KMS-11 (cell line): Measurements from ENCODE around the gene PARP3.
"Not testable (repeated sequence)": the region's sequence is repeated elsewhere in the genome, so short reads cannot be mapped to it uniquely, and the experiment has no call there.

Experiments used
- H2AFZ ChIP-seq: fragments of 200-600 bp; sonication (generic); 2 replicates; pipeline ENCODE4 v1.6.1; 2016; ENCODE audit warnings: antibody characterized with exemption, mixed run types, low read depth
- H3K27ac ChIP-seq: fragments of 200-600 bp; sonication (generic); 2 replicates; pipeline ENCODE4 v1.6.1; 2016; ENCODE audit warnings: mild to moderate bottlenecking, mixed run types
- H3K27me3 ChIP-seq: fragments of 200-600 bp; sonication (generic); 2 replicates; pipeline ENCODE4 v1.6.1; 2017; ENCODE audit warnings: mild to moderate bottlenecking, low read depth, mixed run types, moderate library complexity; ENCODE audit not compliant: insufficient read depth
- H3K36me3 ChIP-seq: fragments of 200-600 bp; sonication (generic); 2 replicates; pipeline ENCODE4 v1.6.1; 2017; ENCODE audit warnings: mild to moderate bottlenecking, mixed run types; ENCODE audit not compliant: insufficient read depth
- H3K4me1 ChIP-seq: fragments of 200-600 bp; sonication (generic); 2 replicates; pipeline ENCODE4 v1.6.1; 2016; ENCODE audit warnings: mild to moderate bottlenecking, low read depth, mixed run types; ENCODE audit not compliant: poor library complexity, severe bottlenecking
- H3K4me2 ChIP-seq: fragments of 200-600 bp; sonication (generic); 2 replicates; pipeline ENCODE4 v1.7.0; 2016; ENCODE audit warnings: mild to moderate bottlenecking, mixed run types
- H3K4me3 ChIP-seq: fragments of 200-600 bp; sonication (generic); IDR thresholded peaks from 2 replicates; pipeline ENCODE4 v1.6.1; 2017; ENCODE audit warnings: low read depth, low read length, mixed read lengths; ENCODE audit not compliant: insufficient read depth
- H3K79me2 ChIP-seq: fragments of 200-600 bp; sonication (generic); 2 replicates; pipeline ENCODE4 v1.6.1; 2016; ENCODE audit warnings: low read depth, mixed run types; ENCODE audit not compliant: insufficient read depth
- H3K9ac ChIP-seq: fragments of 200-600 bp; sonication (generic); 2 replicates; pipeline ENCODE4 v1.6.1; 2016; ENCODE audit warnings: mild to moderate bottlenecking, mixed run types
- H4K20me1 ChIP-seq: fragments of 200-600 bp; sonication (generic); 2 replicates; pipeline ENCODE4 v1.6.1; 2016; ENCODE audit warnings: mild to moderate bottlenecking, mixed run types; ENCODE audit not compliant: insufficient read depth
- TF ChIP-seq, protein P1 (sequence below): fragments of 200-600 bp; sonication (generic); conservative IDR thresholded peaks from 2 replicates; pipeline ENCODE4 v1.6.1; 2017; ENCODE audit warnings: low read depth, mild to moderate bottlenecking, antibody characterized with exemption, low read length, moderate library complexity, mixed read lengths

Gene PARP3

DNA sequence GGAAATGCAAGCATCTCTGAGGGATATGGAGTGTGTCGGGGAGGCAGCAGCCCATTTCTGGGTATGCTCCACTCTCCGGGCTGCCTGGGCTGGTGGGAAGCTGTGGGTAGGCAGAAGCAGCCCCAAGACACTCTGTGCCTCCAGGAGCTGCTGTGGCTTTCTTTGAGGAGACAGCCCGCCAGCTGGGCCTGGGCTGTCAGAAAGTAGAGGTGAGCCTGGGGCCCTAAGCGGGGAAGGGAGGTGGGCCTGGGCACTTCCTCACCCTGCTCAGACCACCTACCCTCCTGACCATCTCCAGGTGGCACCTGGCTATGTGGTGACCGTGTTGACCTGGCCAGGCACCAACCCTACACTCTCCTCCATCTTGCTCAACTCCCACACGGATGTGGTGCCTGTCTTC is 42.9 kb downstream of the PARP3 start:
- H3K4me2 ChIP-seq, result no peak overlapping the region
- no peak overlapping the region for H3K27ac ChIP-seq
- no peak overlapping the region for H2AFZ ChIP-seq
- H3K27me3 ChIP-seq, result no peaks in the 10 kb centered on the region
- peaks cover 4% of the 10 kb centered on the region for H3K4me1 ChIP-seq
- H3K79me2 ChIP-seq, result no peaks in the 10 kb centered on the region
- no peaks in the 10 kb centered on the region for H3K36me3 ChIP-seq
- no peaks in the 10 kb centered on the region for H4K20me1 ChIP-seq
- H3K9ac ChIP-seq, result no peak overlapping the region
- no peak overlapping the region for H3K4me3 ChIP-seq
- TF ChIP-seq, protein P1, sequence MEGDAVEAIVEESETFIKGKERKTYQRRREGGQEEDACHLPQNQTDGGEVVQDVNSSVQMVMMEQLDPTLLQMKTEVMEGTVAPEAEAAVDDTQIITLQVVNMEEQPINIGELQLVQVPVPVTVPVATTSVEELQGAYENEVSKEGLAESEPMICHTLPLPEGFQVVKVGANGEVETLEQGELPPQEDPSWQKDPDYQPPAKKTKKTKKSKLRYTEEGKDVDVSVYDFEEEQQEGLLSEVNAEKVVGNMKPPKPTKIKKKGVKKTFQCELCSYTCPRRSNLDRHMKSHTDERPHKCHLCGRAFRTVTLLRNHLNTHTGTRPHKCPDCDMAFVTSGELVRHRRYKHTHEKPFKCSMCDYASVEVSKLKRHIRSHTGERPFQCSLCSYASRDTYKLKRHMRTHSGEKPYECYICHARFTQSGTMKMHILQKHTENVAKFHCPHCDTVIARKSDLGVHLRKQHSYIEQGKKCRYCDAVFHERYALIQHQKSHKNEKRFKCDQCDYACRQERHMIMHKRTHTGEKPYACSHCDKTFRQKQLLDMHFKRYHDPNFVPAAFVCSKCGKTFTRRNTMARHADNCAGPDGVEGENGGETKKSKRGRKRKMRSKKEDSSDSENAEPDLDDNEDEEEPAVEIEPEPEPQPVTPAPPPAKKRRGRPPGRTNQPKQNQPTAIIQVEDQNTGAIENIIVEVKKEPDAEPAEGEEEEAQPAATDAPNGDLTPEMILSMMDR, result no peak

DNA sequence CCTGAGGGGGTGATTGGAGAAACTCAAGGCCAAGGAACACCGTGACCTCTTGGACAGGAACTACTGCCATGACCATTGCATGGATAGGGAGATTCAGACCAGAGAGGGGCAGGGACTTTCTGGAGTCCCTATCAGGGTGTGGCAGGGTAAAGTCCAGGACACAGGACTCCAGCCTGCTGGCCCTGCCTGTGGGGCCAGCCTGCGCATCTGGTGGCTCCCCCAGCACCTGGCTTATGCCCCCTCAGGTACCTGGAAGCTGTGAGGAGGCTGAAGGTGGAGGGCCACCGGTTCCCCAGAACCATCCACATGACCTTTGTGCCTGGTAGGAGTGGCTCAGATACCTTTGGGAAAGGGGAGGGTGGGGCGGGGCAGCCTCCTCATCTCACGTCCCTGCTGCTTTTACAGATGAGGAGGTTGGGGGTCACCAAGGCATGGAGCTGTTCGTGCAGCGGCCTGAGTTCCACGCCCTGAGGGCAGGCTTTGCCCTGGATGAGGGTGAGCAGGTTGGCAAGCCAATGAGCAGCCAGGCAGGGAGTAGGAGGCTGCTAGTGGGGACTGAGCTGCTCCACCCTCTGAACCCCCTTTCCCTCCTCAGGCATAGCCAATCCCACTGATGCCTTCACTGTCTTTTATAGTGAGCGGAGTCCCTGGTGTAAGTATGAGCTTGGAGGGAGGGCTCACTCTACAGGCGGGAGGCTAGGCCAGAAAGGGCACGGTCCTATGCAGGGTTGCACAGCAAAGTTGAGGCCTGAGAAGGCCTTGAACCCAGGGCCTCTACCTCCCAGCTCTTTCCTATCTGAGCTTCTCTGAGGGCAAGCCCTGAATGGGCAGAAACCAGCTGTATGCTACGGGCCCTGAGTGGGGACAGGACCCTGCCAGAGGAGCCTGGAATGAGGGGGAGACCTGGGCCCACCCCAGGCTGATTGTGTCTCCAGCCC is 44.1 kb downstream of the PARP3 start:
- H4K20me1 ChIP-seq, result no peaks in the 10 kb centered on the region
- TF ChIP-seq, protein P1, result no peak
- no peak overlapping the region for H3K27ac ChIP-seq
- H2AFZ ChIP-seq, result no peak overlapping the region
- no peaks in the 10 kb centered on the region for H3K27me3 ChIP-seq
- H3K4me1 ChIP-seq, result peaks cover 4% of the 10 kb centered on the region
- no peak overlapping the region for H3K4me2 ChIP-seq
- no peaks in the 10 kb centered on the region for H3K36me3 ChIP-seq
- no peak overlapping the region for H3K4me3 ChIP-seq
- no peak overlapping the region for H3K9ac ChIP-seq
- H3K79me2 ChIP-seq, result no peaks in the 10 kb centered on the region

DNA sequence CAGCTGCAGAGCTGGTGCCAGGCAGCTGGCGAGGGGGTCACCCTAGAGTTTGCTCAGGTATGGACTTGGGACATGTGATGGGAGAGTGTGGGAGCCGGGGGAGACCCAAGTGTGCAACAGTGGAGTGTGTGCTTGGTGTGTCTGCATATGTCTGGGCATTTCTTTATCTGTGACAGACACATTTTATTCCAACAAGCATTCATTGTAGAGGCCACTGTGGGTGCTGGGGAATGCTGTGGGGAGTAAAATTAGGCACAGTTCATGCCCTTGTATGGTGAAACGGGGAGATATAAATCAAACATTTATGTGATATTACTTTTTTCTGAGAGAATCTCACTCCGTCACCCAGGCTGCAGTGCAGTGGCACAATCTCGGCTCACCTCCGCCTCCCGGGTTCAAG is 45.4 kb downstream of the PARP3 start:
- H3K79me2 ChIP-seq, result no peaks in the 10 kb centered on the region
- H2AFZ ChIP-seq, result no peak overlapping the region
- H3K27me3 ChIP-seq, result no peaks in the 10 kb centered on the region
- TF ChIP-seq, protein P1, result no peak
- no peak overlapping the region for H3K27ac ChIP-seq
- H3K9ac ChIP-seq, result no peak overlapping the region
- H3K4me1 ChIP-seq, result no peaks in the 10 kb centered on the region
- no peaks in the 10 kb centered on the region for H3K36me3 ChIP-seq
- H3K4me3 ChIP-seq, result no peak overlapping the region
- no peaks in the 10 kb centered on the region for H4K20me1 ChIP-seq
- no peak overlapping the region for H3K4me2 ChIP-seq

DNA sequence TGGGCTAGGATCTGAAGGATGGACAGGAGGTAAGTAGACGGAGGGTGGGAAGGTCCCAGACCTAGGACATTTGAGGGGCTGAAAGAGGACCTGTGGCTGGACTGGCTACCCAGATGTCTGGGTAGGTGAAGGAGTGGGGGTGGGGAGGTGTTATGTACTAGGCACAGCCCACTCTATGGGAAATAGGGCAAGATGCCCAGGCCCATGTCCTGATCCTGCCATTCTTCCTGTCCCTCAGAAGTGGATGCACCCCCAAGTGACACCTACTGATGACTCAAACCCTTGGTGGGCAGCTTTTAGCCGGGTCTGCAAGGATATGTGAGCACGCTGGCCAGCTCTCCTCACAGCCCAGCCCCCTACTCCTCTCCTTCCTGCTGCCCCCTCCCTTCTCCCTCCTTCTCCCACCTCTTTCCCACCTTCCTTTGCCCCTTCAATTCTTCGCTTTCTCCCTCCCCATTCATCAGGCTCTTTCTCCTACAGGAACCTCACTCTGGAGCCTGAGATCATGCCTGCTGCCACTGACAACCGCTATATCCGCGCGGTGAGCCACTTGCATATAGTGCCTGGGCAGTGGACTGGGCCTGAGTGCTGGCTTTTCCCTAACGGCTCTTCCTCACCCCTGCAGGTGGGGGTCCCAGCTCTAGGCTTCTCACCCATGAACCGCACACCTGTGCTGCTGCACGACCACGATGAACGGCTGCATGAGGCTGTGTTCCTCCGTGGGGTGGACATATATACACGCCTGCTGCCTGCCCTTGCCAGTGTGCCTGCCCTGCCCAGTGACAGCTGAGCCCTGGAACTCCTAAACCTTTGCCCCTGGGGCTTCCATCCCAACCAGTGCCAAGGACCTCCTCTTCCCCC is 46.4 kb downstream of the PARP3 start:
- no peaks in the 10 kb centered on the region for H3K79me2 ChIP-seq
- H3K36me3 ChIP-seq, result no peaks in the 10 kb centered on the region
- no peak overlapping the region for H3K4me2 ChIP-seq
- no peak overlapping the region for H3K27ac ChIP-seq
- no peaks in the 10 kb centered on the region for H3K4me1 ChIP-seq
- no peaks in the 10 kb centered on the region for H3K27me3 ChIP-seq
- H4K20me1 ChIP-seq, result no peaks in the 10 kb centered on the region
- no peak overlapping the region for H2AFZ ChIP-seq
- H3K4me3 ChIP-seq, result no peak overlapping the region
- no peak overlapping the region for H3K9ac ChIP-seq
- TF ChIP-seq, protein P1, result no peak

- H3K79me2 ChIP-seq, result peaks cover 12% of the 10 kb centered on the region
- not testable (repeated sequence) for H4K20me1 ChIP-seq, H3K4me3 ChIP-seq, H3K9ac ChIP-seq, H3K27me3 ChIP-seq, H3K4me1 ChIP-seq, H3K36me3 ChIP-seq, H2AFZ ChIP-seq, H3K4me2 ChIP-seq, H3K27ac ChIP-seq
Observed at GRCh38 chr3:51990501-51990971, 48.4 kb downstream of the PARP3 start.
